Measurements from ENCODE around the gene KANSL1.

KANSL1 gene

GRCh38 chr17:46110219-46110618, 83.0 kb downstream of the KANSL1 start:
- TF ChIP-seq SIN3A (IDR thresholded peaks at IDR 0.05; ENCODE audit: borderline replicate concordance, insufficient read depth, low read length): no peak
- no peak for TF ChIP-seq FOXP2 (optimal IDR thresholded peaks at IDR 0.05; ENCODE audit: borderline replicate concordance, extremely low read depth, extremely low read length, insufficient read depth)
- TF ChIP-seq, protein P1, sequence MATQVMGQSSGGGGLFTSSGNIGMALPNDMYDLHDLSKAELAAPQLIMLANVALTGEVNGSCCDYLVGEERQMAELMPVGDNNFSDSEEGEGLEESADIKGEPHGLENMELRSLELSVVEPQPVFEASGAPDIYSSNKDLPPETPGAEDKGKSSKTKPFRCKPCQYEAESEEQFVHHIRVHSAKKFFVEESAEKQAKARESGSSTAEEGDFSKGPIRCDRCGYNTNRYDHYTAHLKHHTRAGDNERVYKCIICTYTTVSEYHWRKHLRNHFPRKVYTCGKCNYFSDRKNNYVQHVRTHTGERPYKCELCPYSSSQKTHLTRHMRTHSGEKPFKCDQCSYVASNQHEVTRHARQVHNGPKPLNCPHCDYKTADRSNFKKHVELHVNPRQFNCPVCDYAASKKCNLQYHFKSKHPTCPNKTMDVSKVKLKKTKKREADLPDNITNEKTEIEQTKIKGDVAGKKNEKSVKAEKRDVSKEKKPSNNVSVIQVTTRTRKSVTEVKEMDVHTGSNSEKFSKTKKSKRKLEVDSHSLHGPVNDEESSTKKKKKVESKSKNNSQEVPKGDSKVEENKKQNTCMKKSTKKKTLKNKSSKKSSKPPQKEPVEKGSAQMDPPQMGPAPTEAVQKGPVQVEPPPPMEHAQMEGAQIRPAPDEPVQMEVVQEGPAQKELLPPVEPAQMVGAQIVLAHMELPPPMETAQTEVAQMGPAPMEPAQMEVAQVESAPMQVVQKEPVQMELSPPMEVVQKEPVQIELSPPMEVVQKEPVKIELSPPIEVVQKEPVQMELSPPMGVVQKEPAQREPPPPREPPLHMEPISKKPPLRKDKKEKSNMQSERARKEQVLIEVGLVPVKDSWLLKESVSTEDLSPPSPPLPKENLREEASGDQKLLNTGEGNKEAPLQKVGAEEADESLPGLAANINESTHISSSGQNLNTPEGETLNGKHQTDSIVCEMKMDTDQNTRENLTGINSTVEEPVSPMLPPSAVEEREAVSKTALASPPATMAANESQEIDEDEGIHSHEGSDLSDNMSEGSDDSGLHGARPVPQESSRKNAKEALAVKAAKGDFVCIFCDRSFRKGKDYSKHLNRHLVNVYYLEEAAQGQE (IDR thresholded peaks at IDR 0.05; ENCODE audit: insufficient read depth in 1 of 2, low read depth in 2 of 2, low read length in 2 of 2): no peak
- TF ChIP-seq TAF1 (IDR thresholded peaks at IDR 0.05; ENCODE audit: borderline replicate concordance, insufficient read depth, low read length): no peak
- TF ChIP-seq POLR2AphosphoS5 (IDR thresholded peaks at IDR 0.05; ENCODE audit: low read depth, low read length): no peak

GRCh38 chr17:46109603-46110189, 83.5 kb downstream of the KANSL1 start:
- TF ChIP-seq, protein P1 (IDR thresholded peaks at IDR 0.05; ENCODE audit: insufficient read depth in 1 of 2, low read depth in 2 of 2, low read length in 2 of 2): no peak
- no peak for TF ChIP-seq TAF1 (IDR thresholded peaks at IDR 0.05; ENCODE audit: borderline replicate concordance, insufficient read depth, low read length)
- TF ChIP-seq POLR2AphosphoS5 (IDR thresholded peaks at IDR 0.05; ENCODE audit: low read depth, low read length): no peak
- no peak for TF ChIP-seq SIN3A (IDR thresholded peaks at IDR 0.05; ENCODE audit: borderline replicate concordance, insufficient read depth, low read length)
- no peak for TF ChIP-seq FOXP2 (optimal IDR thresholded peaks at IDR 0.05; ENCODE audit: borderline replicate concordance, extremely low read depth, extremely low read length, insufficient read depth)

GRCh38 chr17:46108550-46109110, 84.6 kb downstream of the KANSL1 start:
- TF ChIP-seq TAF1 (IDR thresholded peaks at IDR 0.05; ENCODE audit: borderline replicate concordance, insufficient read depth, low read length) (no peak), SIN3A (IDR thresholded peaks at IDR 0.05; ENCODE audit: borderline replicate concordance, insufficient read depth, low read length) (no peak), POLR2AphosphoS5 (IDR thresholded peaks at IDR 0.05; ENCODE audit: low read depth, low read length) (no peak)

DNA sequence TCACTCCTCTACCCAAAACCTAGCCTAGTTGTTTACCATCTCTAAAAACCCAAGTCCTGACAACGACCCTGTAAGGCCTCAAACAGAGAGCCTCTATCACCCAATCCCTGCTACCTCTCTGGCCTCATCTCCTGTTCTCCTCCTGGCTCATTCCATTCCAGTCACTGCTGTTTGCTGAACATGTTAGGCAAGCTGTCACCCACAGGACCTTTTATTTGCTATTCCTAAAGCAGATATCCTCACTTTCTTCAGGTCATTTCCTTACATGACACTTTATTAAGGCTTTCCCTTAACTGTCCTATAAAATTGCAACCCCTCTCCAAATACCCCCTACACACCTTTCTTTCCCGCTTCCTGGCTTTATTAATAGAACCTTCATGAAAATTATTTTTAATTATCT, 85.1 kb downstream of the KANSL1 start:
- no peak for TF ChIP-seq SIN3A (IDR thresholded peaks at IDR 0.05; ENCODE audit: borderline replicate concordance, insufficient read depth, low read length)
- TF ChIP-seq, protein P1 (IDR thresholded peaks at IDR 0.05; ENCODE audit: insufficient read depth in 1 of 2, low read depth in 2 of 2, low read length in 2 of 2): no peak
- no peak for TF ChIP-seq FOXP2 (optimal IDR thresholded peaks at IDR 0.05; ENCODE audit: borderline replicate concordance, extremely low read depth, extremely low read length, insufficient read depth)
- no peak for TF ChIP-seq POLR2AphosphoS5 (IDR thresholded peaks at IDR 0.05; ENCODE audit: low read depth, low read length)
- TF ChIP-seq TAF1 (IDR thresholded peaks at IDR 0.05; ENCODE audit: borderline replicate concordance, insufficient read depth, low read length): no peak

- TF ChIP-seq, protein P1 (IDR thresholded peaks at IDR 0.05; ENCODE audit: insufficient read depth in 1 of 2, low read depth in 2 of 2, low read length in 2 of 2): no peak
- TF ChIP-seq TAF1 (IDR thresholded peaks at IDR 0.05; ENCODE audit: borderline replicate concordance, insufficient read depth, low read length) (no peak), FOXP2 (optimal IDR thresholded peaks at IDR 0.05; ENCODE audit: borderline replicate concordance, extremely low read depth, extremely low read length, insufficient read depth) (no peak), POLR2AphosphoS5 (IDR thresholded peaks at IDR 0.05; ENCODE audit: low read depth, low read length) (no peak), SIN3A (IDR thresholded peaks at IDR 0.05; ENCODE audit: borderline replicate concordance, insufficient read depth, low read length) (no peak)
Observed at GRCh38 chr17:46106966-46107644, 86.1 kb downstream of the KANSL1 start.
